ENCODE results near the gene TRAF3.
A peak's percentile ranks its signal among the peaks of the same experiment; 100 is the strongest.
"Not testable (repeated sequence)": the region's sequence is repeated elsewhere in the genome, so short reads cannot be mapped to it uniquely, and the experiment has no call there.

Gene TRAF3

DNA sequence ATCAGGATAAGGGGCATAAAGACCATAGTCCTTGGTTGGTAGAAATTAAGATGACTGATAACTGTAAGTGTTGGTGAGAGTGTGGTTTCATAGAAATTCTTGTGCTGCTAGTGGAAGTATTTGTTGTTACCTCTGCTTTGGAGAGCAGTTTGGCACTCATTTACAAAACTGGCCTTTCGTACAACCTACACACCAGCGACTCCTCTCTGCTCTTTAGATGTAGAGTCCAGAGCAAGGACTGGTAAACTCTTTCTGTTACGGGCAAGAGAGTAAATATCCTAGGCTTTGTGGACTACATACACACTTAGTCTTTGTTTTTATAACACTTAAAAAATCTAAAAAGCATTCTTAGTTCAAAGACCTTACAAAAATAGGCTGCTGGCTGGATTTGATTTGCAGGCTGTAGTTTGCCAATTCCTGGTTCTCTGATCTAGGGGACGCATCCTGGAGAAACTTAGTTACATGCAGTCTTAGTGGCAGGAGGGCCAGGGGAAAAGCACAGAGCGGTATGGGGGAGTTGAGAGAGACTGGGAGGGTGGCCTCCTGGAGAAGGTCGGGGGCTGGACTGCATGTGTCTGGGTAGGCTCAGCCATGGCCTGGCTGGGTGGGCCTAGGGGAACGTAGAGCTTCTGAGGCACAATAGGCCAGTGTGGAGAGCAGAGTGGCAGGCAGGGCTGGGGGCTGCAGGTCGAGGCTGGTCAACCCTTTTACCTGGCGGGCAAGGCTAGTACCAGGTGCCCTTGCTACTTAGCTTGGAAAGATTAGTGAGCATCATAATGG, 89.9 kb downstream of the TRAF3 start:
- DNase-seq (ENCODE audit: low read depth in 3 of 3): no peak

DNA sequence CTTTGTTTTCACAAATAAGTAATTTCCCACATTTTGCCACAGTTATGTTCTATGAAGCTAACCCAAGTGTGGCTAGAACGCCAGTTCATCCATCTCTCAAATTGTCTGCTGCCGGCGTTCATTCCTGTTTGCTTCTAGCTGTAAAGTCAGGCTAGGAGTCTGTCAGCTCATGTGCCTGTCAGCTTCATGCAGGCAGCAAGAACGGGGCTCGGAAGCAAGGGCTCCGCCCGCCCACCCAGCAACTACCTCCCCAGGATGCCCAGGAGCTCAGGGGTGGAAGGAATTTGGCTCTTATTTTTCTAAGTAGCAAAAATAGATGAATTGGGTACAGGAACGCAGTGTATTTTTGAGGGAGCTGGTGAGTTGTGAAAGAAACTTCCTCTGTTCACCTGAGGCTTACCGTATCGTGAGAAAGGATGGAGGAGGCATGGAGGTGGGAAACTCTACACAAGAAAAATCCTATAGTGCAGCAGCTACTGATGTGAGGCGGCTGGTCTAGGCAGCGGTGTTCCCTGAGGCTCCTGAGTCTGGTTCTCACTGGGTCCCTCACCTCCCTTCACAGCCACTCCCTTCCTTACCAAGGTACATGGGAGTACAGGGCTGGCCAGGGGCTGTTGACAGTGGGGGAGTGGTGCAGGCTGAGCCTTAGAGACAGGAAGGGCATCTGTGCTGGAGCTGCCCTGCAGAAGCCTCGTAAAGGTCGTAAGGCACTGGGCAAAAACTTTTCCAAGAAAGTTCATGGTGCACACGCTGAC, 90.8 kb downstream of the TRAF3 start:
- DNase-seq (ENCODE audit: low read depth in 3 of 3): no peak

DNA sequence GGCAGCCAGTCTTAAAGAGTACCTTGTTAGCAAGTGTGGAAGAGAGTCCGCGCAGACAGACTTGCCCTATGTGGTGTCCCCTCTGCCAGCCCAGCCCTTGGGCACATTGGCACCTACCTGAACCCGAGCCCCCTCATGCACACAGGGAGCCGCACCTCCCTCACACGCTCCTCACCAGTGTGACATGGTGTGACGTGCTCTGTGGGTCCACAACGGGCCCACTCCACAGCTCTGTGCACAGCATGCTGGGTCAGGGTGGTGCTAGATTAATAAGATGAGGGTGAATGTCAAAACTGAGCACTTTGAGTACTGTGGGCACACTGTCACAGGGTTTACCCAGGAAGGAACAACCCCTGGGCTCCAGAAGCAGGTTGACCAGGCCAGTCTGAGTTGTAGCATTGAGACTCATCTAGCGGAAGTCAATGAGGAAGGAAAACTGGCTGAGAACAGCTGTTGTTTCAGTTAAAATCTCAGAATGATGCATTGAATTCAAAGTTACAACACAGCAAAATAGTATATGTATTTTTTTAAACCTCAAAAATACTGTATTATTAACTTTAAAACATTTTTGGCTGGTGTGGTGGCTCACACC, 91.8 kb downstream of the TRAF3 start:
- DNase-seq (ENCODE audit: low read depth in 3 of 3): no peak

DNA sequence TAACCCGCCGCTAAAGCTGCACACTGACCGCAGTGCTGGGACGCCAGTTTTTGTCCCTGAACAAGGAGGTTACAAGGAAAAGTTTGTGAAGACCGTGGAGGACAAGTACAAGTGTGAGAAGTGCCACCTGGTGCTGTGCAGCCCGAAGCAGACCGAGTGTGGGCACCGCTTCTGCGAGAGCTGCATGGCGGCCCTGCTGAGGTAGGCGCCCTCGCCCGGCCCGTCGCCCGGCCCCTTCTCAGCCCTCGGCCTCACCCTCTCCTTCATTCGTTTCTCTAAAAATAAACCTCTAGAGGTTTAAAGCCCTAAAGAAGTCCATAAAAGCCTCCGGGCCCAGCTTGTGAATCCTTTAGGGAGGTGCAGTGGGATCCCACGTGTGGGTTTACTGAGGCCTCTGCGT, 93.0 kb downstream of the TRAF3 start:
- DNase-seq (ENCODE audit: low read depth in 3 of 3): no peak

DNA sequence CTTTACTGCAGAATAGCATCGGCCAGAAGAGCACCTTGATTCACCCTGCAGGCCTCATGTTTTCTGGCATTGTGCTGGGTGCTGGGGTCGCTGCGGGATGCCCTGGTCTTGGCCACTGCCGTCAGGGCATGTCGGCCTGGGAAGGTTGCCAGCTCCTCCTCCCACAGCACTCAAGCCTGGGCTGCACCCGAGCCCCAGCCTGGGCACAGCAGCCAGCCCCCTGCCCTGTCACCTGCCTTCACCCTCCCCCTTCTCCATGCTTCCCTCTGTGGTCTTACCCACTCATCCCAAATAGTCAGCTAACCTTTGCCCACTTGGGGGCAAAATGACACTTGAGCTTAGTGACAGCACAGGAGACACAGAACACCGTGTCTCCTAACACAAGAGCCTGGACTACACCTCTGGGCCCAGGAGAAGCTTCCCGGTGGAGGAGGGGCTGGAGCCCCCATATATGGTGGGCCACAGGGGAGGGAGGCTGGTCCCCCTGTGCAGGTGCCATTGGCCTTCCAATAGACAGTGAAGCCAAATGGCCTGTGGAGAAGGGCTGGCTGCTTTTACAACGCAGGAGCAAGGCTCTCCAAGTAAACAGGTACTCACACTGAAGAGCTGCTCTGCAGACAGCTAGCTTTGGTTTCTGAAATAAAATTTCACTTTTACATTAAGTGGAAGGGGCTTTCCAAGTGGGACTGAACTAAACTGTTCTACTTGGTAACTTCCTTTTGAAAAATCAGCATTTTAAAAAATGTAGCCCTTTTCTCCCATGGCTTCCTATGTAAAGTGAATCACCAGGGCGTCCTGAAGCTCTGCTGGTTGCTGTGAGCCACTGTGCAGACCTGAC, 94.0 kb downstream of the TRAF3 start:
- DNase-seq (ENCODE audit: low read depth in 3 of 3): no peak

DNA sequence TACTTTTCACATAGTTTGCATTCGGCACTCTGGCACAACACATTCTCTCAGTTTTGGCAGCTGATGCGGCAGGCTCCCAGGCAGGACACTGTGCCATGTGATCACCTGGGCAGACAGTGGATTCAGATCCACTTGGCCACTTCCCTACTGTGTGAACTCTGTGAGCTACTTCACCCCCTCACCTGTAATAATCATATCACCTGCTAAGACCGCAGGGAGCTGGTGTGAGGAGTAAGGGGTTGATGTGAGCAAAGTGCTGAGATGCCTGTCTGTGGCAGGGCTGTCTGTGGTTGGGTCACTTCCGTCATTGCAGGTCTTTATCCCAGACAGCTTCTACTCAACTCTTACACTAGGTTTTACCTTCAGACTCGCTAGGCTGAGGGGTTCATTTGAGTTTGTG, 94.8 kb downstream of the TRAF3 start:
- DNase-seq (ENCODE audit: low read depth in 3 of 3): no peak

DNA sequence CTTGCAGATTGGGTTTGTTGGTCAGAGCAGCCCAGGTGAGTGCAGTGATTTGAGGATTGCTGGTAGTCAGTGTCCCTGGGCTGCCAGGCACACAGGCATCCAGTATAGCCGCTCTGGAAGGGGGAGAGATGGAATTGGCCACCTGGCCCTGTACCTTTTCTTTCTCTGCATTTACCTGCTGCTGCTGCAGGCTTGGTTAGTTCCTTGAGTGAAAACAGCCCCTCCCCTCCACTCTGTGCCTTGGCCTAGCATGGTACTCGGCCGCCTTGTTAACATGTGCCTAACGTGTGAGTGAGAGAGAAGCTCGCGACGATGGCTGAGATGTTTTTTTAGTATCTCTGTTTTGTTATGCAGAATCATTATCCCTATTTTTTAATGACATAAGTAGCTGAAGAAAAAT, 95.9 kb downstream of the TRAF3 start:
- DNase-seq (ENCODE audit: low read depth in 3 of 3): no peak

DNA sequence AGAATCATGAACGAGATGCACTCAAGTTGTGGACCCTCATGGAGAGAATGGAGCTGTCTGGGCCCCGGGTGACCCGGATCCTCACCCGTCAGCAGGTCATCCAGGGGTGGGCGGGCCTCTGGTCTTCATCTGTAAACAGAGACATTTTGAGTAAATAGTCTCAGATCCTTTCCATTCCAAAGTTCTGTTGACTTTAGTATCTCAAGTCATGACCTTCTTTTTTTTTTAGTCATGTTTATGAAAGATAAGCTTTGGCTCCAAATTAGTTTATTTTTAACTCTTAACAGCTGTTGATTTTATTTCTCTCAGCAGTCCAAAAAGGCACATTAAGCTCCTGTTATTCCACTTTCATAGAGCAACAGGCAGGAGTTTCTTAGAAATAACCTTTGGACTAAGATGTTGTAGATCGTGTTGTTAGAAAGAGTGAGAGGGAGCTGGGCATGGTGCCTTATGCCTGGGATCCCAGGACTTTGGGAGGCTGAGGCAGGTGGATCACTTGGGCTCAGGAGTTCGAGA, 96.4 kb downstream of the TRAF3 start:
- DNase-seq (ENCODE audit: low read depth in 3 of 3): no peak

DNA sequence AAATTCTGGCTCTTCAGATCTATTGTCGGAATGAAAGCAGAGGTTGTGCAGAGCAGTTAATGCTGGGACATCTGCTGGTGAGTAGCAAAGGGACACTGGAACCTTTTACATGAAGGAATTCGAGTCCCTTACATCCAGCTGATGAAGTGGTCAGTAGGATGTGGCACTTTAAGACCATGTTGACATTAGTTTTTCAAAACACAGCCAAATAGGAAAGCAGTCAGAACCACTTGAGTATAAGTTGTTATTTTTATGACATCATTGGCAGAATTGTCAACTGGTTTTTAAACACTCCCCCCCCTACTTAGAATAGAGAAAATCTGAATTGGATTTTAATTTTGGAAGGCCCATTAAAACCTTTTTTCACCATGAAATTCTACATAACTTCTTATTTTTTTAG, 98.4 kb downstream of the TRAF3 start:
- DNase-seq (ENCODE audit: low read depth in 3 of 3): no peak

DNA sequence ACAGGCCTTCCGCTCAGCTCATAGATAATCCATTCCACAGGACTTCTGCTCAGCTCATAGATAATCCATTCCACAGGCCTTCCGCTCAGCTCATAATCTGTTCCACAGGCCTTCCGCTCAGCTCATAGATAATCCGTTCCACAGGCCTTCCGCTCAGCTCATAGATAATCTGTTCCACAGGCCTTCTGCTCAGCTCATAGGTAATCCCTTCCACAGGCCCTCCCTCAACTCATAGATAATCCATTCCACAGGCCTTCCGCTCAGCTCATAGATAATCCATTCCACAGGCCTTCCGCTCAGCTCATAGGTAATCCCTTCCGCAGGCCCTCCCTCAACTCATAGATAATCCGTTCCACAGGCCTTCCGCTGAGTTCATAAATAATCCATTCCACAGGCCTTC, 100.3 kb downstream of the TRAF3 start:
- not testable (repeated sequence) for DNase-seq (ENCODE audit: low read depth in 3 of 3)

DNA sequence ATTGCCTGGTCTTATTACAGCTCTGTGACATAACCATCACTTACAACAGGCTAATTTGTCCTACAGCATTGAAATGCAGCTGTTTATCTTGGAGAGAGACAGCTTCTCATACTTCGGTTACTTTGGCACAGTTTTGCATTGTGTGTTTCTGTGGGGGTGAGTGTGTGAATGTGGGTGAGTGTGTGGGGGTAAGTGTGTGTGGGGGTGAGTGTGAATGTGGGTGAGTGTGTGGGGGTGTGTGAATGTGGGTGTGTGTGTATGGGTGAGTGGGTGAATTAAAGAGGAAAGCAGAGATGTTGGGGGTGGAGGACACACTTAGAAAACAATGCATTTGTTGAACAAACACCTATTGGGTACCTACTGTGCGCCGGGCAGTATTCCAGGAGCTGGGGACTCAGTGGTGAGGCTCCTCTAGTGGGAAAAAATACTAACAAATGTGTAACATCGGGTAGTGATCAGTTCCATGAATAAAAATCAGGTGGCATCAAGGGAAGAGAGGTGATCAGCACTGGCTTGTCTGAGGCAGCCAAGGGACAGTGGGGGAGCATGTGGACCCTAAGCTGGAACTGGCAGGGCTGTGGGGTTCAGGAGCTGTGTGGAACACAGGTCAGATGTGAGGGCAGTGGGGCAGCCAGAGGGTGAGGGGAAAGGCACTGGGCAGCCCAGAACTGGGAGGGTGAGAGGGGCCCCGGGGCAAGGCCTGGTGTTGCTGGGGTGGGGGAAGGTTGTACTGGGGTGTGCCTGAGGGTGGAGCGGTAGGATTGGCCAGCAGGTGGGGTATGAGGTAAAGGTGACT, 101.1 kb downstream of the TRAF3 start:
- no peak for DNase-seq (ENCODE audit: low read depth in 3 of 3)

DNA sequence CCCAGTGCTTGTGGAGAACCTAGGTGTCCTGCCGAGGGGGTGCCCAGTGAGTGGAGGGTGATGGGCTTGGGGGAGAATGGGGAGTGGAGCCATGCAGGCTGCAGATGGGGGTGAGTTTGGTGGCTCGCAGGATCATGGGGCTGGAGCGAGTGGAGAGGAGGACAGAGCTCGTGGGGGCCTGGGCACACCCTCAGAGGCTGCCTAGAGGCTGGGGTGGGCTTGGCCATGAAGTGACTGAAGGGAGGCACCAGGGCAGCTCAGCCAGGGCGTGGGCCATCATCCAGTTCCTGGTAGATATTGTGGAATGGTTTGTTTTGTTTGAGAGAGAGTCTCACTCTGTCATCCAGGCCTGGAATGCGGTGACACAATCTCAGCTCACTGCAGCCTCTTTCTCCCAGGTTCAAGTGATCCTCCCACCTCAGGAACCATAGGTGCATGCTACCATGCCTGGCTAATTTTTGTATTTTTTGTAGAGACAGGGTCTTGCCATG, 101.8 kb downstream of the TRAF3 start:
- DNase-seq (ENCODE audit: low read depth in 3 of 3): no peak

DNA sequence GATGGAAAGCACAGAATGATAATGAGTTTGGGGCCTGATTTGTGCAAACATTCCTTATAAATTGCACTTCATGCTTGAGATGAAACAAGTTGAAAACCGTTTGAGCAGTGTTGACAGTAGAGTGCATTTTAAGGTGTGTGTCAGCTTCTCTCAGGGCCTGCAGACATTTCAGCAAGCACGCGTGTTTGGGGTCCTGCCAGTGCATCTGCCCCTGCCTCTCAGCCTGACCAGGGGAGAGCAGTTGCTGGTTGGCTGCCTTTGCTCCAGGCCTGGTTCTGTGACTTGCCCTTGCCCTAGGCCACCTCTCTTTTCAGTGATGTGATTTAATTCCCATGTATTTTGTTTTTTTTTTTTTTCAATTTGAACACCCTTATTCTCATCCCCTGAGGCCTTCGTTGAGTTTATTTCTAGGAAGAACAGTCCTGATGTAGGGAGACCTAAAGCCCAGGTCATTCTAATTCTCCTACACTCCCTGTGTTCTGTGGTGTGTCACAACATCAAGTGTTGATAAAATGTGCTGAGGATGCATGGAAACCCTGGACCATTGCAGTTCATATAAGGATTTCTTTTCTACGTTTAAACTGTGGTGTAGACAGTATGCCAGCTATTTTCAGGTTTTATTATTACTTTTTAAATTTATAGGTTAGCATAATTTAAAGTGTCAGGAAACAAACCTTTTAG, 105.1 kb downstream of the TRAF3 start:
- DNase-seq (ENCODE audit: low read depth in 3 of 3): no peak

DNA sequence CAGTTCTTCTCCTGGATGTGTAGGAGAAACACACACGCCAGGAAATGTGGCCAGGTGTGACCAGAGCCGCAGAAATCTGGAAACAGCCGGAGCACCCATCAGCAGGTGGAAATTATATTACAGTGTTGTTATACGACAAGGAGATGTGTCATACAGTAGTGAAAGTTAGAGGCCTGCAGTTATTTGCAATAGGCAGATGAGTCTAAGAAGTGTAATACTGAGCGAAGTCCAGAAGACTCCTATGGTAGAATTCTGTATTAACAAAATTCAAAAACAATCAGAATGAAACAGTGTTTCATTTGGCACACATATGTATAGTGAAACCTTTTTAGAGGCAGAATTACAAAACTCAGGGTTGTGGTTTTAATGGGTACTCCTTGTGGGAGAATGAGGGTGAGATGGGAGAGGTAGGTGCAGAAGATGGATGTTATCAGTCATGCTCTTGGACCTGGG, 105.9 kb downstream of the TRAF3 start:
- DNase-seq (ENCODE audit: low read depth in 3 of 3): peak in 1 of 3 donors; percentile 15

DNA sequence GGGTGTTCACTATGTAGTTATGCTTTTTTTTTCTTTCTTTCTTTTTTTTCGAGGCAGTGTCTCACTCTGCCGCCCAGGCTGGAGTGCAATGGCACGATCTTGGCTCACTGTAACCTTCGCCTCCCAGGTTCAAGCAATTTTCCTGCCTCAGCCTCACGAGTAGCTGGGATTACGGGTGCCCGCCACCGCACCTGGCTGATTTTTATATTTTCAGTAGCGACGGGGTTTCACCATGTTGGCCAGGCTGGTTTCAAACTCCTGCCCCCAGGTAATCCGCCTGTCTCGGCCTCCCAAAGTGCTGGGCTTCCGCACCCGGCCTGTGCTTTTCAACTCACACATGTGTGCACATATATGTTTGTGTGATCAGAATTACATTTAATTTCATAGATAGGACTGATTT, 106.3 kb downstream of the TRAF3 start:
- no peak for DNase-seq (ENCODE audit: low read depth in 3 of 3)

DNA sequence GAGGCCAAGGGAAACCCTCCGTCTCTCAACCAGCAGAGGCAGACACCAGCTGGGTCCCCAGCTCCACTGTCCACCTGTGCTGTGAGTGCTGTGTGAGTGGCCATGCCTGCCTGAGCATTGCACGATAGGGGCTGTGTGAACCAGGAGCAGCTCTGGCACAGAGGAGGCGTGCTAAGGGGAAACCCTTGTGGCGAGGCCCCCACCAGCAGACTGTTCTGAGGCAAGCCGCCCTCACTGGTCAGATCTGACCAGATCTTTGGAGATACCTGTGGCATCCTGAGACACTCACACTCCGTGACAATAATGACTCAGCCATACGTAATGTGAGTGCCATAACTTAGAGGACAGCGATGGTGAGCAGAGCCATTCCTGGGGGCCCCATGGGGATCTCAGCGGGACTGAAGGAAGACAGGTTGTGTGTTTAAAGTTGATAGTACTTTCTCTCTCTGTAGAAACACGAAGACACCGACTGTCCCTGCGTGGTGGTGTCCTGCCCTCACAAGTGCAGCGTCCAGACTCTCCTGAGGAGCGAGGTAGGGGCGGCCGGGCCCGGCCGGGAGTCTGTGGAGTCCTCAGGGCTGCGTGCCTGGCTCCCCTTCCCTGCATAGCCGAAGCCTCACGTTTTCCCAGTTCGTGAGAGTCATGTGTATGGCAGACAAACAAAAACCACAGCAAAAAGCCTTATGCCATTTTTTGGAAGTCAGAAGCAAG, 108.6 kb downstream of the TRAF3 start:
- DNase-seq (ENCODE audit: low read depth in 3 of 3): no peak

DNA sequence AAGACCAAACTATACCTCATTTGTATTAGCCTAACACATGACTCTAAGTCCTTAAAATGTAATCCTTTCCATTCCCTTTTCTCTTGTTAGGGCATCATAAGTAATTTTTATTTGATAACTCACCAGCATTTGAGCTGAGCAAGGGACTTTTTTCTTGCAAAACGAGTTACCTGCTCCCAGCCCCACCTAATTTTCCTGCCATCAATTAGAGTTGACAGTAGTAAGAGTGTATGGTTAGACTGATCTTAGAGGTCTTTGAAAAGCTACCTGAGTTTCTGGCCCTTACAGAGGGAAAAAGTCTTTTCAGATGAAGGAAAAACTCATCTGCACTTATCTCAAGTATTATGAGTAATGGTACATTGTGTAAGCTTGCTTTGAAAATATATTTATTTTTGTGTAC, 111.5 kb downstream of the TRAF3 start:
- DNase-seq (ENCODE audit: low read depth in 3 of 3): no peak

DNA sequence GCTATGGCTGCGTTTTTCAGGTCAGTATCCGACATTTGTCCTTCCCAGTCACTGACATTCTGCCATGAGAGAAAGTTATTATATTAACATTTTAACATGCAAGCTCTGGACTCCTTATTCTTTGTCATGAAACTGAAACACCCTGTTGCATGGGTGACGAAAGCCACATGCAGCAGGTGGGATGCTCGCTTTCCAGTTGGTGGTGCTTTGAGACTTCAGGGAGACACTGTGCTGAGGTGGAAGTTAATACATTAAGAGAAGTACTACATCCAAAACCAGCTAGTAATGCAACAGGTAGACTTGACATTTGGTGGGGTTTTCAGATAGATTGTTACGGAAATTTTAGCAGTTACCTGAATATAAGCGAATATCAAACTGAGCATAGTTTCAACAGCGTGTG, 112.4 kb downstream of the TRAF3 start:
- DNase-seq (ENCODE audit: low read depth in 3 of 3): no peak

DNA sequence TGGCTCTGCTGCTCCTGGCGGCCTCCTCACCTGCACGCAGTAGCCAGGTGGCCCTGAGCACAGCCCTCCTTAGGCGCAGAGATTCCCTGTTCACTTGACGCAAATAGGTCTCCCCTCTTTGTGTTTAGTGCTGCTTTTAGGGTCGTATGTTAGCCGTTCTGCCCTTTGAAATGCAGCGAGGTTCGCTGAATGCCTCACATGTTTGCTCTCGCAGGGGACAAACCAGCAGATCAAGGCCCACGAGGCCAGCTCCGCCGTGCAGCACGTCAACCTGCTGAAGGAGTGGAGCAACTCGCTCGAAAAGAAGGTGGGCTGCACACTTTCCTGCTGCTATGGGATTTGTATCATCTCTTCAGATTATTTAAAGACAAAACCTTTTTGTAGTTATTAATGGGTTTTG, 113.9 kb downstream of the TRAF3 start:
- DNase-seq (ENCODE audit: low read depth in 3 of 3): no peak

DNA sequence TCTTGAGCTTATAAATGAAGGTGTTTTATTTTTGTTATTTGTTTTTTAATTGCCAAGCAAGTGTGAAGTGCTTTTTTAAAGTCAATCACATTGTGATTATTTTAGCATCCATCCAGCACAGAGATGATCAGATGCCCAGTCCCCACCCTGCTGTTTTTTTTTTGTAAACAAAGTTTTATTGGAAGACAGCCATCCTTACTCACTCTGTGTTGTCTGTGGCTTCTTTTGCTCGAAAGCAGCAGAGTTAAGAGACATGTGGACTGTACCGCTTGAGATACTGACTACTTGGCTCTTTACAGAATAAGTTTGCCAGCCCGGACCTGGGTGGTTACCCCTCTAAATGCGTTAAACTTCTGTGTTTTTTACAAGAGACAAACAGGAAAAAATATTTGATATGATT, 114.3 kb downstream of the TRAF3 start:
- DNase-seq (ENCODE audit: low read depth in 3 of 3): no peak
